CD4-positive, alpha-beta T cell treated with Interleukin-6 for 4 hours (primary cell): ENCODE results near the gene ARL10.

Experiments
- DNase-seq: peaks from one replicate; pipeline ENCODE4 v3.0.0-alpha.2; 2020; ENCODE audit warnings: mixed read lengths

Gene ARL10

GRCh38 chr5:176362233-176362490 lies 3.1 kb upstream of the ARL10 start:
- no peak for DNase-seq

DNA sequence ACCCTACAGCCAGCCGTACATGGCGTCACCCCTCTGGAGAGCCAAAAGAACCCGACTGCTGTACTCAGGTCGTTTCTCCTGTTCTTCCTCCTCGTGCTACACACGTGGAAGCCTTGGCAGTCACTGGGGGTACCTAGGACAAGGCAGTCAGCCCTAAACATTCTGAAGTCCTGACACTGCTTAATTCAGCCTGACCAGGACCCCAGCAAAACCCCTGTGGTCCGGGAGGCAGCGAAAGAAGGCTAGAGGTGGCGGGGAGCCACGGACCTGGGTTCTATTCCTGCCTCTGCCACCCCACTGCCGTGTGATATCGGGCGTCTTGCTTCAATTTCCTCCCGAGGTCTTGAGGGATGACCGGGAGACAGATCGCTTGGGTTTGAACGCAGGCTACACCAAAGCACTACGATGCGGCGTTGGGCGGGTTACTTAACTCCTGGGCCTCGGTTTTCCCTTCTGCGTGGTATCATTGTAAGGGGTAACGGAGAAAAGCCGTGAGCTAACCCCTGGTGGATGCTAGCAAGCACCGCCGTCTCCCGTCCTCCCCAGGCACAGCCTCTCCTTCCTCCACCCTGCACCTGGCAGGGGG lies 429 bp upstream of the ARL10 start:
- no peak for DNase-seq

GRCh38 chr5:176366232-176366894 lies 1.1 kb downstream of the ARL10 start:
- DNase-seq: no peak

- DNase-seq: no peak
These were observed 3.4 kb downstream of the ARL10 start for GRCh38 chr5:176368726-176369125.

GRCh38 chr5:176369934-176370711 lies 4.8 kb downstream of the ARL10 start:
- DNase-seq: no peak

GRCh38 chr5:176371621-176372539 lies 6.6 kb downstream of the ARL10 start:
- DNase-seq: no peak

DNA sequence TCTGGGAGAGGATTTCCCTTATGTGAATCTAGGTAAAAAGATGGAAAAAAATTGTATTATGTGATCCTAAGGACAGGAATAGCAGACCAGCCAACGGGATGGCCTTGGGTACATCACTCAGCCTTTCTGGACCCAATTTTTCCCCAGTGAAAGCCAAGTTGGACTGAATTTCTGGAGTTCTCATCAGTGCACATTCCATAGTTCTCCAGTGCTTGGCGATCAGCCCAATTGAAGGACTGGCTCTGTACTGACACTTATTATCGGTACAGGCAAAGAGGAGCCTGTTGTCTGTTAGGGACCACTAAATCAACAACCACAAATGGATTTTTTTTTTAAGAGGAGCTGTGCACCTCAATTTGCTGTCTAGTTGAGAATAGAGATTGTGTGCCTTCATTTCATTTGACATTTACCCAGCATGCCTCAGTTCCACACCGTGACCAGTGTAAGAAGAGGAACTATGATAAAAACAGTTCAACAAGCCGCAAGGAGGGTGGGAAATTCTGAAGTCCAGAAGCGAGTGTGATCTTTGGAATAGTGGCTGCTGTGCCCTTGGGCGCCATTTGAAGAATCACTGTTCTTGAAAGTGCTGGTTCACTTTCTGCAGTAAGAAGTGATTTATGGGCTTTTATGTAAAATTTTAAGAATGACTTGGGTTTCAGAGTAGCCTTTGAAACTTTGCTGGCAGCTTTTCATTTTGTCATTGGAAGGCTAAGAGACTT lies 8.0 kb downstream of the ARL10 start:
- no peak for DNase-seq

- DNase-seq: no peak
These were observed 14.6 kb downstream of the ARL10 start for GRCh38 chr5:176379881-176380280.

DNA sequence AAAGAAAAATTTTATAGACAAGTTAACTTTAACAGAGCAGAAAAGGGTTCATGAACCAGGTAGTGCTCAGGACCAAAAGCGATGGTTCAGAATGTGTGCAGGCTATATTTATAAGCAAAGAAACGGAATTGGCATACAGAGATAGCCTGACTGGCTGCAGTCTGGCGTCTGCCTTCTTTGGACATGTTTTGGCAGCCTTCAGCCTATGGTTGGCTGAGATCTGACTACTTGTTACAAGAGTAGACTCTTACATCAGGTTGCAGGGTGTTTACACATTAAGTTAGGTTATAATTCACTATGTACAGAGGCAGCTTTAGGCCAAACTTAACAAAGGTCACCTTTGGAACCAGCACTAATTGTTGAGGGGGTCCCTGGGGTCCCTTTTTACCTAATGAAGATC lies 16.1 kb downstream of the ARL10 start:
- no peak for DNase-seq

- DNase-seq: no peak
These were observed 16.7 kb downstream of the ARL10 start for GRCh38 chr5:176381979-176382378.

DNA sequence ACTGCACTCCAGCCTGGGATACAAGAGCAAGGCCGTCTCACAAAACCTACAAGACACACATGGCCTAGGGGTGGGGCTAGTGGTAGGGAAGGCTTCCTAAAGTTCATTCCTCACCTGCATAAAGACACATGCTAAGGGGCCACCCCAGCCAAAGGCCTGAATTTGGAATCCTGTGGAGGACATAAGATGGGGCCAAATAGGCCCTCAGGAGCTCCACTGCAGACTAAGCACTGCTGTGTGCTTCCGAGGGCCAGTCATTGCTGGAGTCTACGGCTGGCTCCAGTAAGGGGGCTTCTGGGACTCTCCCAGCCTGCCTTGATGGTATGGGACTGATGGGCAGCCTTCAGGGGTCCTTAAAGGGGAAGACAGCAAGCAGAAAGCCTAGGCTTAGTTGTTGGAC lies 17.4 kb downstream of the ARL10 start:
- no peak for DNase-seq

DNA sequence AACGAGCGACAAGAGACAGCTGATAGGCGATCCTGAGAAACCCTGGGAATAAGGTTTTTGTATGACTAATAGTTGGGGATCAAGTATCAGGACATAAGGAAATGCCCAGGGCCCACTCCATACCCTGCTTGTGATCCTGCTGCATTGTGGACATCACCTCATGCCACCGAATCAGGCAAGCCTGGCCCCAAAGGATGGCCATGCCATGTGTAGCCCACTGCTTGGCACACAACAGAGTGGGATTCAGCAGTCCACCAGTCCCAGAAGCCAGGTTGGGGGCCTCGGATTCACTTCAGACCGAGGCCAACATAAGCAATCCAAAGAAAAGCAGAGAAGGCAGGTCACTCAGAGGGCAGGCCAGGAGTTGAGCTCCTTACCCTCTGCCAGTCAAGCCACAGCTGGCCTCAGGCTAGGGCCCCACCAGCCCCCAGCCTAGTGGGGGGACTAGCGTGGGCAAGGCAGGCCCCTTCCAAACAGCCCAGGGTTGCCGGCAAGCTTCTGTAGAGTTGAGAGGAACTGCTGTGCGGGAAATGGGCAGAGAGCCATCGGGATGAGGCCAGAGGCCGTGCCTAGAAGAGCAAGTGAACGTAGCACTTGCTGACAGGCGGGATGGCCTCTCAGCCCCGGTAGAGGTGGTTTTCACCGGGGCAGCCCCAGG lies 18.1 kb downstream of the ARL10 start:
- DNase-seq: no peak

- DNase-seq: no peak
These were observed 18.7 kb downstream of the ARL10 start for GRCh38 chr5:176383961-176384360.

- no peak for DNase-seq
These were observed 19.2 kb downstream of the ARL10 start for GRCh38 chr5:176384366-176384930.

- no peak for DNase-seq
These were observed 19.7 kb downstream of the ARL10 start for GRCh38 chr5:176384991-176385390.

DNA sequence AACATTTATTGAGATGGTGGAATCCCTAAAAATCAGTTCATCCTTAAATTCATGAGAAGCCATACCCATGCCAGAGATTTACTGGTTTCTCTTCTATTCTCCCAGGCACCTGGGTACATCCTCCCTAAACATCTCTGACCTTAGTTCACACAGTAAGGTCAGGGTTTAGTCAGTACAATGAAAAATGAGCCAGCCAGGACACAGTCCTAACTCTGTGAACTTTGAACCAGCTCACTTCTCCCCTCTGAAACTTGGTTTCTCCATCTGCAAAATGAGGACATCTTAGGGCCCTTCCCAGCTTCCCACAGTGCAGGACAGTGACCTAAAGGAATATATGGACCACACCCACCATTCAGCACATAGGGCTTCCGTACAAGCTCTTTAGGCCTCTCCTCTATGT lies 21.2 kb downstream of the ARL10 start:
- DNase-seq: no peak

GRCh38 chr5:176387384-176387925 lies 22.2 kb downstream of the ARL10 start:
- no peak for DNase-seq

- no peak for DNase-seq
These were observed 22.7 kb downstream of the ARL10 start for GRCh38 chr5:176388003-176388443.

GRCh38 chr5:176388444-176389134 lies 23.3 kb downstream of the ARL10 start, which contains the start of the genes HIGD2A and NOP16:
Gene HIGD2A (plus strand): TSS chr5:176388751. CDS start chr5:176388820, 69 bp downstream.
Gene NOP16 (minus strand): TSS chr5:176388598. CDS start chr5:176388539, 59 bp downstream.
- DNase-seq: peak; percentile 100
